ENCODE measurements around the gene LILRA5. TPM values are rescaled to one million over a fixed set of nuclear protein-coding genes. Genes with fewer than 3 reads are reported as not detected.

LILRA5 gene
- not detected in 5 replicates for total RNA-seq (2022; extraction: Qiagen RNA extraction)

GRCh38 chr19:54312436-54313377, at the start of gene LILRA5:
Gene LILRA5, minus strand, starts transcription at chr19:54313166. Its CDS starts 147 bp downstream, at chr19:54313019.

GRCh38 chr19:54281007-54281728, 31.8 kb downstream of the LILRA5 start, which contains the start of gene LILRB2:
Gene LILRB2, minus strand, starts transcription at chr19:54281110. Its CDS starts 614 bp downstream, at chr19:54280496.

DNA sequence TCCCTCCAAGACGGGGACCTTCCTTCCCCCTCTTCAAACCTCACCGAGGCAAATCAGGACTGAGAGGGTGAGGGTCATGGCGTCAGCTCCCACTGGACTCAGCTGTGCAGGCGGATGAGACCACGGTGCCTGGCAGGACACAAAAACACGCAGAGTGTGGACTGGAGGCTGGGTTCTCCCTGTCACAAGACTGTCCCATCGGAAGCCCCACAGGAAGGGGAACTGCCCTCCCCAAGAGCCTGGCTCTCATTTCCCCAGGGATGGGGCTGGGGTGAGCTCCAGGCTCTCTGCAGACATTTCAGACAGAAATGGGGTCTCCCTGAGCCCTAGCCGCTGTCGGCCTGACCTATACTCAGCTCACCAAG, 55.9 kb downstream of the LILRA5 start, which contains the start of gene LILRB5:
LILRB5 (minus strand) TSS at position 158 of the 365 bp plus-strand sequence; CDS start at position 78, 80 bp downstream.

Other genes with a start within 250 kb of the LILRA5 start
- 0.52 to 0.83 TPM (median 0.57 TPM) in 4 of 5 replicates, not detected in the other for gene VSTM1, start 249.3 kb downstream of the LILRA5 start, total RNA-seq (2022; extraction: Qiagen RNA extraction)
- not detected in 5 replicates for gene TARM1, start 231.8 kb downstream of the LILRA5 start, total RNA-seq (2022; extraction: Qiagen RNA extraction)
- 0.22 to 0.33 TPM (median 0.30 TPM) in 5 replicates for gene OSCAR, start 212.4 kb downstream of the LILRA5 start, total RNA-seq (2022; extraction: Qiagen RNA extraction)
- gene NDUFA3, start 210.3 kb downstream of the LILRA5 start, total RNA-seq (2022; extraction: Qiagen RNA extraction): 208 to 255 TPM (median 222 TPM) in 5 replicates
- 19.7 to 25.6 TPM (median 21.8 TPM) in 5 replicates for gene TFPT, start 197.5 kb downstream of the LILRA5 start, total RNA-seq (2022; extraction: Qiagen RNA extraction)
- gene PRPF31, start 197.4 kb downstream of the LILRA5 start, total RNA-seq (2022; extraction: Qiagen RNA extraction): 107 to 118 TPM (median 115 TPM) in 5 replicates
- gene CNOT3, start 175.4 kb downstream of the LILRA5 start, total RNA-seq (2022; extraction: Qiagen RNA extraction): 52.7 to 66.3 TPM (median 62.4 TPM) in 5 replicates
- 6.6 to 8.4 TPM (median 7.9 TPM) in 5 replicates for gene LENG1, start 153.4 kb downstream of the LILRA5 start, total RNA-seq (2022; extraction: Qiagen RNA extraction)
- gene TMC4, start 140.0 kb downstream of the LILRA5 start, total RNA-seq (2022; extraction: Qiagen RNA extraction): 0.76 to 1.1 TPM (median 0.80 TPM) in 5 replicates
- 111 to 158 TPM (median 145 TPM) in 5 replicates for gene MBOAT7, start 123.6 kb downstream of the LILRA5 start, total RNA-seq (2022; extraction: Qiagen RNA extraction)
- 76.6 to 127 TPM (median 124 TPM) in 5 replicates for gene TSEN34, start 121.9 kb downstream of the LILRA5 start, total RNA-seq (2022; extraction: Qiagen RNA extraction)
- gene RPS9, start 112.3 kb downstream of the LILRA5 start, total RNA-seq (2022; extraction: Qiagen RNA extraction): 2,104 to 2,641 TPM (median 2,212 TPM) in 5 replicates
- 0.11 to 0.20 TPM (median 0.15 TPM) in 5 replicates for gene LILRB3, start 90.2 kb downstream of the LILRA5 start, total RNA-seq (2022; extraction: Qiagen RNA extraction)
- gene LILRA6, start 70.4 kb downstream of the LILRA5 start, total RNA-seq (2022; extraction: Qiagen RNA extraction): 0.08 to 0.09 TPM in 2 of 5 replicates, not detected in the others
- not detected in 5 replicates for gene LILRB5, start 55.9 kb downstream of the LILRA5 start, total RNA-seq (2022; extraction: Qiagen RNA extraction)
- gene LILRB2, start 32.1 kb downstream of the LILRA5 start, total RNA-seq (2022; extraction: Qiagen RNA extraction): 0.05 to 0.26 TPM (median 0.11 TPM) in 5 replicates
- not detected in 5 replicates for gene LILRA4, start 26.0 kb upstream of the LILRA5 start, total RNA-seq (2022; extraction: Qiagen RNA extraction)
- not detected in 5 replicates for gene LAIR1, start 51.8 kb upstream of the LILRA5 start, total RNA-seq (2022; extraction: Qiagen RNA extraction)
- gene TTYH1, start 102.3 kb upstream of the LILRA5 start, total RNA-seq (2022; extraction: Qiagen RNA extraction): 0.42 TPM in 1 of 5 replicates, not detected in the others
- 73.9 to 144 TPM (median 124 TPM) in 5 replicates for gene LENG8, start 136.0 kb upstream of the LILRA5 start, total RNA-seq (2022; extraction: Qiagen RNA extraction)
- 4.4 to 7.6 TPM (median 7.0 TPM) in 5 replicates for gene LENG9, start 150.6 kb upstream of the LILRA5 start, total RNA-seq (2022; extraction: Qiagen RNA extraction)
- gene CDC42EP5, start 160.1 kb upstream of the LILRA5 start, total RNA-seq (2022; extraction: Qiagen RNA extraction): not detected in 5 replicates
- gene LAIR2, start 189.7 kb upstream of the LILRA5 start, total RNA-seq (2022; extraction: Qiagen RNA extraction): not detected in 5 replicates